ENCODE data around the gene ATXN2.
A peak's percentile ranks its signal among the peaks of the same experiment; 100 is the strongest.
"Not testable (repeated sequence)": the region's sequence is repeated elsewhere in the genome, so short reads cannot be mapped to it uniquely, and the experiment has no call there.

Gene ATXN2

GRCh38 chr12:111598637-111599452, at the start of gene ATXN2:
TSS of gene ATXN2 (minus strand) at chr12:111599315. CDS start at chr12:111599034, 281 bp downstream.
- peak; percentile 67 for DNase-seq

GRCh38 chr12:111645433-111645832, 46.3 kb upstream of the ATXN2 start:
- DNase-seq = no peak

- DNase-seq = no peak
Measured at GRCh38 chr12:111643427-111643826, 44.3 kb upstream of the ATXN2 start.

- DNase-seq = no peak
Measured at GRCh38 chr12:111642681-111643426, 43.7 kb upstream of the ATXN2 start.

- DNase-seq = no peak
Measured at GRCh38 chr12:111640506-111640905, 41.4 kb upstream of the ATXN2 start.

- DNase-seq = no peak
Measured at GRCh38 chr12:111638556-111638955, 39.4 kb upstream of the ATXN2 start.

GRCh38 chr12:111636209-111636945, 37.3 kb upstream of the ATXN2 start:
- no peak for DNase-seq

GRCh38 chr12:111635524-111635923, 36.4 kb upstream of the ATXN2 start:
- no peak for DNase-seq

GRCh38 chr12:111628505-111629260, 29.6 kb upstream of the ATXN2 start:
- no peak for DNase-seq

GRCh38 chr12:111626230-111626629, 27.1 kb upstream of the ATXN2 start:
- DNase-seq = no peak

GRCh38 chr12:111624540-111624939, 25.4 kb upstream of the ATXN2 start:
- DNase-seq = no peak

GRCh38 chr12:111617841-111618240, 18.7 kb upstream of the ATXN2 start:
- DNase-seq = not testable (repeated sequence)

GRCh38 chr12:111616177-111616623, 17.1 kb upstream of the ATXN2 start:
- DNase-seq = no peak

- DNase-seq = no peak
Measured at GRCh38 chr12:111607239-111607638, 8.1 kb upstream of the ATXN2 start.

GRCh38 chr12:111606767-111607230, 7.7 kb upstream of the ATXN2 start:
- DNase-seq = no peak

- DNase-seq = no peak
Measured at GRCh38 chr12:111605911-111606766, 7.0 kb upstream of the ATXN2 start.

GRCh38 chr12:111602857-111603256, 3.7 kb upstream of the ATXN2 start:
- DNase-seq = not testable (repeated sequence)

- DNase-seq = no peak
Measured at GRCh38 chr12:111602348-111602747, 3.2 kb upstream of the ATXN2 start.

GRCh38 chr12:111600986-111601385, 1.9 kb upstream of the ATXN2 start:
- not testable (repeated sequence) for DNase-seq

GRCh38 chr12:111600205-111600642, 1.1 kb upstream of the ATXN2 start:
- DNase-seq = no peak
